AG04449 (cell line): ENCODE measurements around the gene RNF34.

Experiments used
- CTCF ChIA-PET: fragments of 350-600 bp; formaldehyde crosslinking; extraction: SDS; loops from one replicate; lab custom pipeline; 2021; ENCODE audit warnings: antibody characterized with exemption; lab: Yijun Ruan, JAX
- POLR2A ChIA-PET: fragments of 400-600, 350-600 bp; formaldehyde crosslinking; extraction: SDS; loops from one replicate; lab custom pipeline; 2020; ENCODE audit warnings: antibody characterized with exemption, inconsistent platforms; lab: Yijun Ruan, JAX
- DNase-seq: peaks from one replicate; pipeline ENCODE4 v3.0.0-alpha.2; 2010; ENCODE audit warnings: low read depth, low spot score
- H3K4me3 ChIP-seq: 2 replicates; pipeline ENCODE4 v1.5.1; 2011; ENCODE audit warnings: low read depth, mild to moderate bottlenecking, control low read depth, low read length
- TF ChIP-seq, protein P1 (sequence below): IDR thresholded peaks from one replicate; pipeline ENCODE4 v1.5.1; 2011; ENCODE audit warnings: mild to moderate bottlenecking, moderate library complexity, low read length, control low read depth, inconsistent platforms; ENCODE audit not compliant: insufficient read depth; ENCODE audit errors: missing control alignments

The RNF34 gene

DNA sequence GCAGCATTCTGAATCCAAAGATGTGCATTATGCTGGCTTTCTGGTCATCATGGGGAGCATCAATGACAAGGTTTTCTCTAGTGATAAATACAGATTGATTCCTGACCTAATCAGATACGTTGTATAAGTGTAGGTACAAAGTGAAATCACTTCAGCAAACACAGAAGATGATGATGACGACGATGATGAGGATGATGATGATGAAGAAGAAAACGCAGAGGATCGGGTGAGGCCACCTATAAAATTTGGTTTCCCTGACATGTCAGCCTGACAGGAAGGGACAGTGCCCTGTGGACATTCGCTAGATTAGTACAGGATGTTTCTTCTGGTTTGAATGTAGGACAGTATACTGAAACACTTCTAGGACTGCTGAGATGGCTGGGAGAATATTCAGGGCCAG is 20.2 kb downstream of the RNF34 start:
- no peak overlapping the region for H3K4me3 ChIP-seq
- no peak for DNase-seq
- ChIA-PET POLR2A (no interaction called here), CTCF (interaction anchor here (1.5 to 8.1 kb wide), 4 partner anchors 22 to 86 kb away, joined by 3 to 75 read pairs (median 6); no protein-coding TSS in a partner anchor)
- TF ChIP-seq, protein P1, sequence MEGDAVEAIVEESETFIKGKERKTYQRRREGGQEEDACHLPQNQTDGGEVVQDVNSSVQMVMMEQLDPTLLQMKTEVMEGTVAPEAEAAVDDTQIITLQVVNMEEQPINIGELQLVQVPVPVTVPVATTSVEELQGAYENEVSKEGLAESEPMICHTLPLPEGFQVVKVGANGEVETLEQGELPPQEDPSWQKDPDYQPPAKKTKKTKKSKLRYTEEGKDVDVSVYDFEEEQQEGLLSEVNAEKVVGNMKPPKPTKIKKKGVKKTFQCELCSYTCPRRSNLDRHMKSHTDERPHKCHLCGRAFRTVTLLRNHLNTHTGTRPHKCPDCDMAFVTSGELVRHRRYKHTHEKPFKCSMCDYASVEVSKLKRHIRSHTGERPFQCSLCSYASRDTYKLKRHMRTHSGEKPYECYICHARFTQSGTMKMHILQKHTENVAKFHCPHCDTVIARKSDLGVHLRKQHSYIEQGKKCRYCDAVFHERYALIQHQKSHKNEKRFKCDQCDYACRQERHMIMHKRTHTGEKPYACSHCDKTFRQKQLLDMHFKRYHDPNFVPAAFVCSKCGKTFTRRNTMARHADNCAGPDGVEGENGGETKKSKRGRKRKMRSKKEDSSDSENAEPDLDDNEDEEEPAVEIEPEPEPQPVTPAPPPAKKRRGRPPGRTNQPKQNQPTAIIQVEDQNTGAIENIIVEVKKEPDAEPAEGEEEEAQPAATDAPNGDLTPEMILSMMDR: no peak

DNA sequence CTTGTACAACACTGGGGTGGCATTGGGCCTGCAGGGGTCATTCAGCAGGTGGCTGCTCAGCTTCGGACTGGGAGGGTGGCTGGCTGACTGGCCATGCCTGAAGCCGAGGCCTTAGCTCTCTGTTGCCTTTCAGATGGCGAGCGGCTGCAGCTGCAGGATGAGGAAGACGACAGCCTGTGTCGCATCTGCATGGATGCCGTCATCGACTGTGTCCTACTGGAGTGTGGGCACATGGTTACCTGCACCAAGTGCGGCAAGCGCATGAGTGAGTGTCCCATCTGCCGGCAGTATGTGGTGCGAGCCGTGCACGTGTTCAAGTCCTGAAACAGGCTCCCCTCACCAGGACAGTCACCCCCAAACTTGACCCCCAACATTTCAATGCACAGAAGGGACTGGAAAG is 23.3 kb downstream of the RNF34 start:
- H3K4me3 ChIP-seq: no peak overlapping the region
- ChIA-PET POLR2A (interaction anchor here (0.6 to 1.7 kb wide), 3 partner anchors 23 to 61 kb away, joined by 3 to 11 read pairs (median 3); partner anchors contain the start of gene RNF34), CTCF (interaction anchor here (1.8 to 8.1 kb wide), 4 partner anchors 19 to 89 kb away, joined by 4 to 75 read pairs (median 29); no protein-coding TSS in a partner anchor)
- DNase-seq: no peak
- TF ChIP-seq, protein P1: no peak

DNA sequence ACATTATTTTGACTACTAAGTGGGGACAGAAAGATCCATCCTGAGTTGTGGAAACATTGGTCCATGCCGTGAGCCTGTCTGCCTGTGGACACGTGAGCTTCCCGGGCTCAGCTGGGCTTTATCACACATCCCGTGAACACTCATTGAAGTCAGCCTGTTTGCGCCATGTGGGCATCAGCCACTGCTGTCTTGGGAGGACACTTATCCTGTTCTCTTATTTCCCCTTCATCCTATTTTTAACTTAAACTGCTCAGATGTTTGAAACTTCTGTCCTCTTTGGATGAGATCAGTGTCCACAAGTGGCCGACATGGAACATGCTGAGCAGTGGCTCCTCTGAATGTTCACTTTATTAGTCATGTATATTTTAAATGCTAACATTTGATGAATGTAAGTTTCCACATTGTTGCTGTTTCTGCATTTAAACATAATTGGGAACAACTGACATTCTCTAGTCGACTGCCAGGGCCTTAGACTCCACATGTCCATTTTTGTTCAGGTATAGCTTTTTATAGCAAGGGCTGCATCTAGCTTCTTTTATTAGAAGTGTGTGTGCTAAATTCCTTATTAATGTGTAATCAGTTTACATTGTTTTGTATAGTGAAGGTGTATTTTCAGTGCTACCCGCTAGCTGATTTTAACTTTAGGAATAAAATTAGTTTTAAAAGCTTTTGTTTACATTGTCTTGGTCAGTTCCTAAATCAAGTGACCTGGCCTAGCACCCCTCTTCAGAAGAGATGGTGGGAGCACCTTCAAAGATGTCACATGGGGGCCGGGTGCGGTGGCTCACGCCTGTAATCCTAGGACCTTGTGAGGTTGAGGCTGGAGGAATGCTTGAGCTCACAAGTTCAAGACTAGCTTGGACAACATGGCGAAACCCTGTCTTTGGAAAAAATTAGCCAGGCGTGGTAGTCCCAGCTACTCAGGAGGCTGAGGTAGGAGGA is 24.0 kb downstream of the RNF34 start:
- TF ChIP-seq, protein P1: no peak
- DNase-seq: no peak
- ChIA-PET POLR2A (interaction anchor here (1.0 to 1.7 kb wide), 2 partner anchors 23 to 62 kb away, joined by 3 to 11 read pairs; partner anchors contain the start of gene RNF34), CTCF (interaction anchor here (1.3 to 8.1 kb wide), 5 partner anchors 18 to 89 kb away, joined by 3 to 75 read pairs (median 7); no protein-coding TSS in a partner anchor)
- H3K4me3 ChIP-seq: no peak overlapping the region

DNA sequence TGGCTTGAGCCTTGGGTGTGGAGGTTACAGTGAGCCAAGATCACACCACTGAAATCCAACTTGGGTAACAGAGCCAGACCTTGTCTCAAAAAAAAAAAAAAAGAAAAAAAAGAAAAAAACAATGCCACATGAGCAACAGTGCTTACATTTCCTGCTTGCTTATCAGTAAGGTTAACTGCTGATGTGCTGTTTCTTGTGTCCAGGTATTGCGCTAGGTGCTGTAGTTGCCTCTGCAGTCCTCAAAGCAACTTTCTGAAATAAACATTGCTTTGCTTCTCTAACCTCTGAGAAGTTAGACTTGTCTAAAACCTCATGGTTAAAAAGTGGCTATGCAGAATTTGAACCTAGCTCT is 24.7 kb downstream of the RNF34 start:
- DNase-seq: no peak
- H3K4me3 ChIP-seq: no peak overlapping the region
- TF ChIP-seq, protein P1: no peak
- CTCF ChIA-PET: interaction anchor here (1.3 to 8.1 kb wide), 6 partner anchors 11 to 90 kb away, joined by 3 to 75 read pairs (median 6); no protein-coding TSS in a partner anchor
- POLR2A ChIA-PET: no interaction called here

DNA sequence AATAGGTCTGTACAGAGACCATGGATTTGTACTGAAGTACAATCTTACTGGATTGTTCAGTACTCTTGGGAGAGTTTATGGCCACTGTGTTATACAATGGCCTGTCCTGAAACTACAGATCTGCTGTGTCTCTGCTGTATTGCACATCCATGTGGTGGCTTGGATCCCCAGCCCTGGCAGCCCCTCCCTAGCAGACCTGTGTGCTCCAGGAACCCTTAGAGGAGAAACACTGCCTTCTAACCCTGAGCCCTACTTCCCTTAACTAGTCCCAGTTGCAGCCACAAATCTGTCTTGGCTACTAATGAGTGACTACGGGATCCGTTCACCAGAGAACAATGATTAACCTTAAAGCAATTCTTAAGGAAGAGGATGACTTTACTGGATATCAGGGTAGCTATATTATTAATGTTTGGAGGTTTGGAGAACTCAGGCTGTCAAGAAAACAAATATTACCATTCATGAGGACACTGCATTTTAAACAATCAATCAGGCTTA is 27.7 kb downstream of the RNF34 start:
- TF ChIP-seq, protein P1: no peak
- DNase-seq: no peak
- H3K4me3 ChIP-seq: no peak overlapping the region
- POLR2A ChIA-PET: no interaction called here
- CTCF ChIA-PET: interaction anchor here (6.1 to 8.1 kb wide), 2 partner anchors 14 to 93 kb away, joined by 51 to 75 read pairs; no protein-coding TSS in a partner anchor
